HG03025 (cell line): Measurements from ENCODE around the gene SOST.
"Not testable (repeated sequence)": the region's sequence is repeated elsewhere in the genome, so short reads cannot be mapped to it uniquely, and the experiment has no call there.

Experiments
- ATAC-seq: cut with Tn5 transposase; IDR thresholded peaks from one replicate; pipeline ENCODE4 v1.9.1; 2021; ENCODE audit warnings: mild to moderate bottlenecking, moderate library complexity; ENCODE audit not compliant: unreplicated experiment, low FRiP score

Gene SOST

GRCh38 chr17:43758497-43759174, at the start of gene SOST:
Gene SOST (minus strand): TSS chr17:43758791. CDS start chr17:43758741, 50 bp downstream.
- no peak for ATAC-seq

DNA sequence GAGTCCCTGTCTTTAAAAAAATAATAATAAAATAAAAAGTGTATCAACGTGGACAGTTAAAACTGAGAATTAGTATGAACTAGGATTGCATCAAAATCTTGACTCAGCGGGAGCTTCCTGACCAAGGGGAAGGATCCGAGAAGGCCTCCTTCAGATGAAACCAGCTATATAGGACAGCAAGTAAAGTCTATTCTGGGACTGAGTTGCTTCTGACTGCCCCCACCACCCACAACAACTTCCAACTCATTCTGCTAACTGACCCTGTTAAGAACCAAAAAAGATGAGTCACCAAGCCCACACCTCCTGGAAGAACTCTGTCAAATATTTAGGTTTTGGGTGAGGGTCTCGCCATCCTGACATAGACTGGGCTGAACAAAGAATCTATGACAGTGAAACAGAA, 49.5 kb upstream of the SOST start:
- no peak for ATAC-seq

- ATAC-seq, result no peak
Measured at GRCh38 chr17:43805117-43805516, 46.5 kb upstream of the SOST start.

- no peak for ATAC-seq
Measured at GRCh38 chr17:43803758-43804157, 45.2 kb upstream of the SOST start.

DNA sequence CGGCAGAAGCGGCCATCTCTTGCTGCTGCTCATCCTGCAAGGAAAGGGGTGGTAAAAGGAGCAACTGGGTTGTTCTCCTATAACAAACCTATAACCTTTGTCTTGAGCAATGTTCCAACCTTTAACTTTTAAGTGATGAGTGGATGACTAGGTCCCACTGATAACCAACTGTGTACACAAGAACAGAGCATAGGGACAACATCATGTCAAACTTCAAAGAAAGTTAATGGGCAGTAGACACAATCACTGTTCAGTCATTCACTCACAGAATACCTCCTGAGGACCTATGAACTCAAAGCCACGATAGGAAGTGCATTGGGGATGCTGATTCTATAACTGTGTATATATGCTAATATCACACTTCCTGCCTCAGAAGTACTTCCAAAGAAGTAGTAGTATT, 43.3 kb upstream of the SOST start:
- no peak for ATAC-seq

- no peak for ATAC-seq
Measured at GRCh38 chr17:43800736-43801135, 42.1 kb upstream of the SOST start.

DNA sequence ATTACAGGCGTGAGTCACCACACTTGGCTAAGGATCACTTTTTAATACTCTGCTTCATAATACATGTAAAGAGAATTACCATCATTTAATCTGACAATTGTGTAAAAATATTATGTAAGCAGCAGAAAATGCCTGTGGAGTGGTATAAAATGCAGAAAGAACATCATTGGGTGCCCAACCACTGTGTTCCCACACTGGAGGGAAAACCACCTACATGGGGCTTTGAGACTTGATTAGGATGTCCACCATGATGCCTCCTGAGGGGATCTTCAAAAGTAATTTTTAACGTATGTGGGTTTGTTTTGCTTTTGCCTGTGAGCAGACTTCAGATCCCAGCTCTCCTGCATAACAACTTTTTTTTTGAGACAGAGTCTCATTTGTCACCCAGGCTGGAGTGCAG, 40.5 kb upstream of the SOST start:
- no peak for ATAC-seq

DNA sequence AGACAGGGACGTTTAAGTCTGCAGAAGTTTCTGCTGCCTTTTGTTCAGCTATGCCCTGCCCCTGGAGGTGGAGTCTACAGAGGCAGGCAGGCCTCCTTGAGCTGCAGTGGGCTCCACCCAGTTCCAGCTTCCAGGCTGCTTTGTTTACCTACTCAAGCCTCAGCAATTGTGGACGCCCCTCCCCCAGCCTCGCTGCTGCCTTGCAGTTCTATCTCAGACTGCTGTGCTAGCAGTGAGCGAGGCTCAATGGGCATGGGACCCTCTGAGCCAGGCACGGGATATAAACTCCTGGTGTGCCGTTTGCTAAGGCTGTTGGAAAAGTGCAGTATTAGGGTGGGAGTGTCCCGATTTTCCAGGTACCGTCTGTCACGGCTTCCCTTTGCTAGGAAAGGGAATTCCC, 39.4 kb upstream of the SOST start:
- not testable (repeated sequence) for ATAC-seq

GRCh38 chr17:43792668-43793067, 34.1 kb upstream of the SOST start:
- ATAC-seq, result not testable (repeated sequence)

GRCh38 chr17:43791589-43791988, 33.0 kb upstream of the SOST start:
- no peak for ATAC-seq

DNA sequence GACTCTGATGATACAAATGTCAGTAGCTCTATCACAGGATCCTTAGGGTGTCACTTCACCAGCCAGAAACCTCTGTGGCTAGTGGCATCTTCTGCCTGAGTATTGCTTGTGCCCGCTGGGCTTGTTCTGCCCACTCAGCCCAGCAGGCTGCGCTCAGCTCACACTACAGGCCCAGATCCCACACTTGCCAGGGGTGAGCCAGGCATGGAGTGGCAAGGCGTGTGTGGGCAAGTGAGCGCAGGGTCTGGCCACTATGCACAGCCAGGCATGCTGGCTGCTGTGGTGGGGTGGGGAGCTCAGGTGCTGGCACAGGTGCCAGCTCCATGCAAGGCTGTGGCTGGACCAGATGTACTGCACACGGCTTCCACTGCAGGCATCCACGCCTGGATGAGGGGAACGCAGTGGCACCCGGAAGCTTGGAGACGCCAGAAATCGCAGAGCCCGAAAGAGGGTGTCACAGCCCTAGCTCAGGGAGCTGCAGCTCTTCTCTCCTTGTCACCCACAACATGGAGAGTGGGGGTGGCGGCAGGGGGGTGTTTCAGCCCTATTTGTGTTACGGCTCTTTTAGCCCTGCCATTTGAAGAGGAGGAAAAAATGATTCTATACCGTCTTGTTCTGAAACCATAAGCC, 31.8 kb upstream of the SOST start:
- no peak for ATAC-seq

DNA sequence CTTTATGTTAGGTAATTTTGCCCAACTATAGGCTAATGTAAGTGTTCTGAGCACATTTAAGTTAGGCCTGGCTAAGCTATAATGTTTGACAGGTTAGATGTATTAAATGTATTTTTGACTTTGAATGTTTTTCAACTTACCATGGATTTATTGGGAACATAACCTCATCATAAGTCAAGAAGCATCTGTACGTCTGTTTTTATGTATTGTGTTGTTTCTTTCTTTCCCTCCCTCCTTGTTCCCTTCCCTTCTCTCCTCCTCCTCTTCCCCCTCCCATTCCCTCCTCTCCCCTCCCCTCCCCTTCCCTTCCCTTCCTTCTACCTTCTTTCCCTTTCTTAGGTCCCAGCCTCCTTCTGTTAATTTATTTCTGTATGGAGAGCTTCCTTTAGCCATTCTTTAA, 30.9 kb upstream of the SOST start:
- ATAC-seq, result no peak

- ATAC-seq, result no peak
Measured at GRCh38 chr17:43788540-43788939, 29.9 kb upstream of the SOST start.

DNA sequence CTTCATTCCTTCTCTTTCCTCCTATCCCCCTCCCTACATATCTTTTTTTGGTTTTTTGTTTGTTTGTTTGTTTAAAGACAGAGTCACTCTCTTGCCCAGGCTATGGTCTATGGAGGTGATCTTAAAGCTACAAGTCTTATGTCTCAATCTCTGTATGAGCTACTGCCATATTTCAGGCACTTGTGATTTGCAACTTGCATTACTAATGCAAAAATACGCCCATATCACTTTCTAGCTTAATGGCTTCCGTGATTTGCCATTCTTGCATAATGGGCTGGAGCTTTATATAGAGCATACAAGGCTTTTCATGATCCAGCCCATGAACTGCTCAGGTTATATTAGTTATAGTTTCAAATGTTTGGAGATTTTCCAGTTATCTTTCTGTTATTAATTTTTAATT, 29.1 kb upstream of the SOST start:
- no peak for ATAC-seq

DNA sequence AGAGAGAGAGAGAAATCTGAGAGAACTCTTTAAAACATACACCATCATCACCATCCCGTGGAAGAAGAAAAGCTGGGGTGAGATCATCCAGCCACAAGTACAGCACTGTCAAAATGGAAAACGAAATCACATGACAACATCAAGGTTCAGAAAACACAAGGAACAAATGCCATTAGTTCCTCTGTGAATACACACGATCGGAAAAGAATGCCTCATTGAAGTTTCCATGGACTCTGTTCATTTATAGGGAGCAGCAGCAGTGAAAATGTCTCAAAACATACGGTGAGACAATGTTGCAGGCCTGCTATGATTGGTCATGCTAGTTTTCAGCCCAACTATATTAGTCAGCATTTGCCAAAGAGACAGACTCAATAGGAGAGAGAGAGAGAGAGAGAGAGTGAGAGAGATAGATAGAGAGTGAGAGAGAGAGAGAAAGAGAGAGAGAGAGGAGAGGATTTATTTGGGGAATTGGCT, 26.1 kb upstream of the SOST start:
- no peak for ATAC-seq

DNA sequence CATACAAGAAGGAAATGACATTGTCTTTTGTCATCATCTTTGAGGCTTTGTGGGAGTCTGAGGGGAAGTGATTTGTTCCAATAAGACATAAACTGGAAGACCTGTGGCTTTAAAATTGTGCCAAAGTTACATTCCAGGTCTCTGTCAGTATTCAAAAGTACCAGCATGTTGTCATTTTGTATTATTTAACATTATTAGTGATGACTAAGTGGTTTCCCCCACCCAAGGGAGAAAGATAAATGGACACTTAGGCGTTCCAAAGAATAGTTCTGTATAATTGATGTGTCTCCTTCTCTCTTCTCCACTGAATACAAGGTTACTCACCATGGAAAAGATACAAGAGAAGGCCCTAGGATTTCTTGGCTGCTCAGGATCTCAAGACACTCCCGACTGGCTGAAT, 25.5 kb upstream of the SOST start:
- no peak for ATAC-seq

- no peak for ATAC-seq
Measured at GRCh38 chr17:43782913-43783680, 24.5 kb upstream of the SOST start.

- no peak for ATAC-seq
Measured at GRCh38 chr17:43780135-43780534, 21.5 kb upstream of the SOST start, which contains the start of gene CFAP97D1. Gene CFAP97D1 (plus strand): TSS chr17:43780435. CDS start chr17:43780463, 28 bp downstream.

- ATAC-seq, result no peak
Measured at GRCh38 chr17:43779145-43780125, 20.8 kb upstream of the SOST start.
